GM18951 (cell line): Measurements from ENCODE around the gene PDCD5.

Source experiments
- POLR2A ChIP-seq: IDR thresholded peaks from 4 replicates; pipeline ENCODE4 v1.6.1; 2011; ENCODE audit warnings: mild to moderate bottlenecking; ENCODE audit not compliant: insufficient read length, insufficient read depth; ENCODE audit errors: extremely low read depth
- in situ Hi-C: fragments of 300-500 bp; cut with MboI; formaldehyde crosslinking; loops from one replicate; pipeline ENCODE4 v1.12.0; 2022; ENCODE audit warnings: low sequenced_read_pairs, mixed read lengths, inconsistent platforms; ENCODE audit not compliant: unreplicated experiment

PDCD5 gene

DNA sequence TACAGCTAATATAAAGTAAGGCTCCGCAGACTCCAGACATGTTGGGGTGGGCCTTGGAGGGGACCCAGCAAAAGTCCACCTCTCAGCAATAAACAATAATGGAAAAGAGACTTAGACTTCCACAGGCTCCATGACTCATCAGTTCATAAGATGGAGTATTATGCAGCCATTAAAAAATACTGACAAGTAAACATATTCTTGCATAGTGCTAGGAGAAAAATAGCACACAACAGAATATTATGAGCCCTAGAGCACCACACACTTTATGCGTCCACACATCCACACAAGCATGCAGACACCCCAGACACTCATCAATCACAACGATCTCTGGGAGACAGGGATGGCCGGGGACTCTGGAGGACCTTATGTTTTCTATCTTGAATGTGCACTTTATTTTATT, 46.0 kb downstream of the PDCD5 start:
- no peak for TF ChIP-seq POLR2A
- in situ Hi-C loops: no loop called here

- in situ Hi-C loops: no loop called here
- no peak for TF ChIP-seq POLR2A
Observed at GRCh38 chr19:32627714-32628270, 46.8 kb downstream of the PDCD5 start.

- in situ Hi-C loops: no loop called here
- TF ChIP-seq POLR2A: no peak
Observed at GRCh38 chr19:32630338-32630737, 49.3 kb downstream of the PDCD5 start.

DNA sequence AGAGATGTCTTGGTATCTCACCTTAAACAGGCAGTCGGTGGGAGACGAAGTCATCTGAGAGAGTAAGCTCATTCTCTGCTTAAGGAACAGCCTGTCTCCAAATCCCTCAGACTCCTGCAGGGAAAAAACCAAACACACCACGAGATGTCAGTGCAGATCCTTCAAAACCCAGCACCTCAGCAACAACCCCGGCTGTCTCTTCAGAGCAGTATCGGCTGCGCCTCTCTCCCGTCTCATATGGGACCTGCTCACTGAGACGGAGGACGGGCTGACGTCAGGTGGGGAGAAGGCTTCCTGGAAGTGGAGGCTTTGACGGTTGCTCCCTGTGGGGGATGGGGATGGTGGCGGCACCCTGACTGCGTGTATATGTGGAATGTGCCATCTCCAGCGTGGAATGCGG, 50.4 kb downstream of the PDCD5 start:
- TF ChIP-seq POLR2A: no peak
- in situ Hi-C loops: no loop called here
